ENCODE data around the gene RAB3IL1.
A peak's percentile ranks its signal among the peaks of the same experiment; 100 is the strongest.

RAB3IL1 gene

DNA sequence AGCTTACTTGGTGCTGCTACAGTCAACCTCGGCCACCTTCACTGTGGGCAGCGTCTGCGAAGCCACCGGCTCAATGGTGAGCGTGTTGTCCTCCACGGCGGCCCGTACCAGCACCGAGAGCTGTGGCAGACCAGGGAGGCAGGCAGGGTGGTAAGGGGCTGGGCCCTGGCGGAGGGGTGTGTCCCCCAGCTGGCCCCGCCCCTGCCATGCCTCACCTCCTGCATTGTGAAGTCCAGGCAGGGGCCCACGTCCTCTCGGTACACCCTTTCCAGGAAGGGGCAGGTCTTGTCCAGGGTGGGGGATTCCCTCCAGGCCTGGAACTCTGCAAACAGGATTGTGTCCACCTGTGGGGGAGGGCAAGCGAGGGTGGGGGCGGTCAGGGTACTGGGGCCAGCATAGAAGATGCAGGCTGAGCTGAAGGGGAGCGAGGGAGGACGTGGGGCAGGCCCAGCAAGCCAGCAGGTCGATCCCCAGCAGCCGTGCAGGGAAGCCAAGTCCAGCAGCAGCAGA lies 12.8 kb downstream of the RAB3IL1 start:
- Histone ChIP-seq H2AFZ (ENCODE audit: low read length) (peak overlapping the region; percentile 70), H2BK12ac (ENCODE audit: low read length) (peak overlapping the region; percentile 92), H4K8ac (ENCODE audit: low read depth, low read length) (peak overlapping the region; percentile 96), H3K18ac (ENCODE audit: low read length) (peak overlapping the region; percentile 97), H3K23ac (ENCODE audit: low read depth, low read length, poor library complexity) (peak overlapping the region; percentile 86), H2AK5ac (ENCODE audit: low read depth, low read length) (peak overlapping the region; percentile 85), H3K9me3 (replicated peaks in 1 of 2; ENCODE audit: control insufficient read depth in 2 of 2, insufficient read depth in 1 of 2, low read depth in 1 of 2, low read length in 2 of 2) (no peaks in the 10 kb centered on the region), H3K79me1 (ENCODE audit: low read depth, low read length) (peaks cover 2% of the 10 kb centered on the region), H4K91ac (ENCODE audit: low read depth, low read length, poor library complexity) (peak overlapping the region; percentile 74), H2BK15ac (ENCODE audit: low read length) (peak overlapping the region; percentile 38), H3K4ac (ENCODE audit: low read length) (no peak overlapping the region), H3K14ac (ENCODE audit: low read length) (peak overlapping the region; percentile 47), H3K4me1 (ENCODE audit: control insufficient read depth in 2 of 2, insufficient read depth in 1 of 2, low read depth in 1 of 2, low read length in 2 of 2) (peaks cover 10 to 14% of the 10 kb centered on the region in 2 donors), H3K36me3 (replicated peaks in 1 of 2; ENCODE audit: control insufficient read depth in 2 of 2, insufficient read depth in 2 of 2, low read length in 2 of 2) (no peaks in the 10 kb centered on the region), H3K4me3 (ENCODE audit: low read length in 2 of 2) (peak overlapping the region in 1 of 2 donors; percentile 42), H3K27me3 (ENCODE audit: control insufficient read depth in 3 of 3, insufficient read depth in 3 of 3, low read depth in 1 of 3, low read length in 3 of 3) (no peaks in the 10 kb centered on the region), H2BK5ac (ENCODE audit: low read length) (peak overlapping the region; percentile 88), H3K9ac (ENCODE audit: low read depth, low read length, poor library complexity) (peak overlapping the region; percentile 85), H2BK120ac (ENCODE audit: low read depth, low read length) (no peak overlapping the region), H3K27ac (replicated peaks; ENCODE audit: low read length) (no peak overlapping the region), H3K4me2 (ENCODE audit: insufficient read depth, low read length, poor library complexity, severe bottlenecking) (peak overlapping the region; percentile 63)
- no CpG with 5 or more reads among the region's 19 CpGs for WGBS, 2 donors (ENCODE audit: extremely low coverage in 2 of 2, insufficient read length in 2 of 2, insufficient replicate concordance in 1 of 2)
- DNase-seq (ENCODE audit: low spot score), result no peak

DNA sequence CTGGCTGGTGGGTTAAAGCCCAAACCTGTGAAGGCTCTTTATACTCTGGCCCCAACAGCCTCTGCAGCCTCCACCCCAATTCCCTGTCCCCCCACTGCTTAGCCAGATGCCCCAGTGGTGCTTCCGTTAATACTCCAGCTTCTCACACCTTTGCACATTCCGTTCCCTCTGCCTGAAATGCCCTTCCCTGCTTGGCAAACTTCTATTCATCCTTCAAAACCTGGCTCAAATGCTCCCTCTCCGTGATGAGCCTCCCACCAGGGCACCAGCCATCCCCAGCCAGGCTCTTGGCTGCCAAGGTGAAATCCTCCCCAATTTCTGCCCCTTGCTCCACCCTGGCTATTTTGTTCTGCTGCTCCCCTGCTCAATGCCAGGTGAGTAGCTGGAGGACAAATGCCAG lies 13.5 kb downstream of the RAB3IL1 start:
- Histone ChIP-seq H4K8ac (ENCODE audit: low read depth, low read length) (no peak overlapping the region), H3K79me1 (ENCODE audit: low read depth, low read length) (peaks cover 2% of the 10 kb centered on the region), H3K9me3 (replicated peaks in 1 of 2; ENCODE audit: control insufficient read depth in 2 of 2, insufficient read depth in 1 of 2, low read depth in 1 of 2, low read length in 2 of 2) (no peaks in the 10 kb centered on the region), H3K4me3 (ENCODE audit: low read length in 2 of 2) (no peak overlapping the region), H3K27me3 (ENCODE audit: control insufficient read depth in 3 of 3, insufficient read depth in 3 of 3, low read depth in 1 of 3, low read length in 3 of 3) (no peaks in the 10 kb centered on the region), H3K14ac (ENCODE audit: low read length) (no peak overlapping the region), H2AFZ (ENCODE audit: low read length) (no peak overlapping the region), H3K18ac (ENCODE audit: low read length) (peak overlapping the region; percentile 13), H3K4me1 (ENCODE audit: control insufficient read depth in 2 of 2, insufficient read depth in 1 of 2, low read depth in 1 of 2, low read length in 2 of 2) (peaks cover 7 to 12% of the 10 kb centered on the region in 2 donors), H2AK5ac (ENCODE audit: low read depth, low read length) (peak overlapping the region; percentile 38), H3K23ac (ENCODE audit: low read depth, low read length, poor library complexity) (no peak overlapping the region), H3K4ac (ENCODE audit: low read length) (no peak overlapping the region), H2BK5ac (ENCODE audit: low read length) (no peak overlapping the region), H3K36me3 (replicated peaks in 1 of 2; ENCODE audit: control insufficient read depth in 2 of 2, insufficient read depth in 2 of 2, low read length in 2 of 2) (no peaks in the 10 kb centered on the region), H2BK12ac (ENCODE audit: low read length) (peak overlapping the region; percentile 79), H3K4me2 (ENCODE audit: insufficient read depth, low read length, poor library complexity, severe bottlenecking) (peak overlapping the region; percentile 63), H3K9ac (ENCODE audit: low read depth, low read length, poor library complexity) (no peak overlapping the region), H2BK120ac (ENCODE audit: low read depth, low read length) (no peak overlapping the region), H2BK15ac (ENCODE audit: low read length) (peak overlapping the region; percentile 38), H4K91ac (ENCODE audit: low read depth, low read length, poor library complexity) (no peak overlapping the region), H3K27ac (replicated peaks; ENCODE audit: low read length) (no peak overlapping the region)
- DNase-seq (ENCODE audit: low spot score), result no peak
- no CpG with 5 or more reads among the region's 3 CpGs for WGBS, 2 donors (ENCODE audit: extremely low coverage in 2 of 2, insufficient read length in 2 of 2, insufficient replicate concordance in 1 of 2)

DNA sequence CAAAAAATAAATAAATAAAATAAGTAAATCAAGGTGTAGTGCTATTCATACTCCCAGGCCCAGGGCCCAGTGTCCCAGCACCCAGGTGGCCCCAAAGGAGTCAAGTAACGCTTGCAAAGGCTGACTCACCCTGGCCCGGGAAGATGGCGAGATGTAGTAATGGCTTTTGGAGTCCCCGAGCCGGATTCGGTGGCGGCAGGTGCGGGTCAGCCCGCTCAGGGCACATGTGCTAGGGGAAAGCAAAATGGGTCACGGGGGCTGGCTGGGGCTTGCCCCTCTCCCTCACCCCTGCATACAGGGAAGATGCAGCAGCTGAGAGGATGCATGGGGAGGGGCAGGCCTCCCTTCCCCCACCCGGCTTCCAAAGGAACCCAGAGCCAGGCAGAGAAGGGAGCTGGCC lies 15.1 kb downstream of the RAB3IL1 start:
- Histone ChIP-seq H3K9ac (ENCODE audit: low read depth, low read length, poor library complexity) (no peak overlapping the region), H4K8ac (ENCODE audit: low read depth, low read length) (no peak overlapping the region), H4K91ac (ENCODE audit: low read depth, low read length, poor library complexity) (no peak overlapping the region), H3K4ac (ENCODE audit: low read length) (no peak overlapping the region), H3K18ac (ENCODE audit: low read length) (no peak overlapping the region), H3K79me1 (ENCODE audit: low read depth, low read length) (peaks cover 2% of the 10 kb centered on the region), H3K9me3 (replicated peaks in 1 of 2; ENCODE audit: control insufficient read depth in 2 of 2, insufficient read depth in 1 of 2, low read depth in 1 of 2, low read length in 2 of 2) (no peaks in the 10 kb centered on the region), H2AFZ (ENCODE audit: low read length) (no peak overlapping the region), H3K4me3 (ENCODE audit: low read length in 2 of 2) (no peak overlapping the region), H3K4me1 (ENCODE audit: control insufficient read depth in 2 of 2, insufficient read depth in 1 of 2, low read depth in 1 of 2, low read length in 2 of 2) (peaks cover 7 to 9% of the 10 kb centered on the region in 2 donors), H3K36me3 (replicated peaks in 1 of 2; ENCODE audit: control insufficient read depth in 2 of 2, insufficient read depth in 2 of 2, low read length in 2 of 2) (no peaks in the 10 kb centered on the region), H2BK15ac (ENCODE audit: low read length) (no peak overlapping the region), H2BK120ac (ENCODE audit: low read depth, low read length) (no peak overlapping the region), H2BK5ac (ENCODE audit: low read length) (no peak overlapping the region), H2AK5ac (ENCODE audit: low read depth, low read length) (no peak overlapping the region), H3K4me2 (ENCODE audit: insufficient read depth, low read length, poor library complexity, severe bottlenecking) (no peak overlapping the region), H3K27me3 (ENCODE audit: control insufficient read depth in 3 of 3, insufficient read depth in 3 of 3, low read depth in 1 of 3, low read length in 3 of 3) (no peaks in the 10 kb centered on the region), H3K27ac (replicated peaks; ENCODE audit: low read length) (no peak overlapping the region), H3K14ac (ENCODE audit: low read length) (no peak overlapping the region), H2BK12ac (ENCODE audit: low read length) (no peak overlapping the region), H3K23ac (ENCODE audit: low read depth, low read length, poor library complexity) (no peak overlapping the region)
- DNase-seq (ENCODE audit: low spot score), result no peak
- WGBS, 2 donors (ENCODE audit: extremely low coverage in 2 of 2, insufficient read length in 2 of 2, insufficient replicate concordance in 1 of 2), result no CpG with 5 or more reads among the region's 11 CpGs

- Histone ChIP-seq H2AFZ (ENCODE audit: low read length) (no peak overlapping the region), H3K23ac (ENCODE audit: low read depth, low read length, poor library complexity) (no peak overlapping the region), H3K4me1 (ENCODE audit: control insufficient read depth in 2 of 2, insufficient read depth in 1 of 2, low read depth in 1 of 2, low read length in 2 of 2) (peaks cover 7 to 10% of the 10 kb centered on the region in 2 donors), H4K8ac (ENCODE audit: low read depth, low read length) (no peak overlapping the region), H2BK12ac (ENCODE audit: low read length) (no peak overlapping the region), H3K4me3 (ENCODE audit: low read length in 2 of 2) (no peak overlapping the region), H2BK5ac (ENCODE audit: low read length) (no peak overlapping the region), H3K27ac (replicated peaks; ENCODE audit: low read length) (no peak overlapping the region), H2AK5ac (ENCODE audit: low read depth, low read length) (peak overlapping the region; percentile 34), H3K4me2 (ENCODE audit: insufficient read depth, low read length, poor library complexity, severe bottlenecking) (no peak overlapping the region), H3K36me3 (replicated peaks in 1 of 2; ENCODE audit: control insufficient read depth in 2 of 2, insufficient read depth in 2 of 2, low read length in 2 of 2) (no peaks in the 10 kb centered on the region), H4K91ac (ENCODE audit: low read depth, low read length, poor library complexity) (no peak overlapping the region), H3K9me3 (replicated peaks in 1 of 2; ENCODE audit: control insufficient read depth in 2 of 2, insufficient read depth in 1 of 2, low read depth in 1 of 2, low read length in 2 of 2) (no peaks in the 10 kb centered on the region), H3K18ac (ENCODE audit: low read length) (no peak overlapping the region), H2BK120ac (ENCODE audit: low read depth, low read length) (no peak overlapping the region), H2BK15ac (ENCODE audit: low read length) (no peak overlapping the region), H3K27me3 (ENCODE audit: control insufficient read depth in 3 of 3, insufficient read depth in 3 of 3, low read depth in 1 of 3, low read length in 3 of 3) (no peaks in the 10 kb centered on the region), H3K4ac (ENCODE audit: low read length) (no peak overlapping the region), H3K14ac (ENCODE audit: low read length) (no peak overlapping the region), H3K79me1 (ENCODE audit: low read depth, low read length) (peaks cover 2% of the 10 kb centered on the region), H3K9ac (ENCODE audit: low read depth, low read length, poor library complexity) (no peak overlapping the region)
- no peak for DNase-seq (ENCODE audit: low spot score)
- WGBS, 2 donors (ENCODE audit: extremely low coverage in 2 of 2, insufficient read length in 2 of 2, insufficient replicate concordance in 1 of 2), result no CpG with 5 or more reads among the region's 10 CpGs
Observed at GRCh38 chr11:61901397-61901796, 16.0 kb downstream of the RAB3IL1 start.
